ENCODE measurements around the gene OPN1SW.

Gene OPN1SW

DNA sequence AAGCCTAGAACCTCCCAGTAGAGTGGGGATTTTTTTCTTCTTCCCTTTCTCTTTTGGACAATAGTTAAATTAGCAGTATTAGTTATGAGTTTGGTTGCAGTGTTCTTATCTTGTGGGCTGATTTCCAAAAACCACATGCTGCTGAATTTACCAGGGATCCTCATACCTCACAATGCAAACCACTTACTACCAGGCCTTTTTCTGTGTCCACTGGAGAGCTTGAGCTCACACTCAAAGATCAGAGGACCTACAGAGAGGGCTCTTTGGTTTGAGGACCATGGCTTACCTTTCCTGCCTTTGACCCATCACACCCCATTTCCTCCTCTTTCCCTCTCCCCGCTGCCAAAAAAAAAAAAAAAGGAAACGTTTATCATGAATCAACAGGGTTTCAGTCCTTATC is 5.4 kb downstream of the OPN1SW start:
- no peak overlapping the region for H3K4me2 ChIP-seq (ENCODE audit: low read length)
- no peaks in the 10 kb centered on the region for H3K4me1 ChIP-seq
- H3K36me3 ChIP-seq (ENCODE audit: control insufficient read depth, insufficient read depth, low read length), result no peaks in the 10 kb centered on the region
- no peaks in the 10 kb centered on the region for H3K9me3 ChIP-seq (ENCODE audit: control insufficient read depth, low read length)
- H3K4me3 ChIP-seq (ENCODE audit: low read depth, low read length), result no peak overlapping the region
- no peaks in the 10 kb centered on the region for H3K79me2 ChIP-seq
- no peak overlapping the region for H3K9ac ChIP-seq
- TF ChIP-seq, protein P1, sequence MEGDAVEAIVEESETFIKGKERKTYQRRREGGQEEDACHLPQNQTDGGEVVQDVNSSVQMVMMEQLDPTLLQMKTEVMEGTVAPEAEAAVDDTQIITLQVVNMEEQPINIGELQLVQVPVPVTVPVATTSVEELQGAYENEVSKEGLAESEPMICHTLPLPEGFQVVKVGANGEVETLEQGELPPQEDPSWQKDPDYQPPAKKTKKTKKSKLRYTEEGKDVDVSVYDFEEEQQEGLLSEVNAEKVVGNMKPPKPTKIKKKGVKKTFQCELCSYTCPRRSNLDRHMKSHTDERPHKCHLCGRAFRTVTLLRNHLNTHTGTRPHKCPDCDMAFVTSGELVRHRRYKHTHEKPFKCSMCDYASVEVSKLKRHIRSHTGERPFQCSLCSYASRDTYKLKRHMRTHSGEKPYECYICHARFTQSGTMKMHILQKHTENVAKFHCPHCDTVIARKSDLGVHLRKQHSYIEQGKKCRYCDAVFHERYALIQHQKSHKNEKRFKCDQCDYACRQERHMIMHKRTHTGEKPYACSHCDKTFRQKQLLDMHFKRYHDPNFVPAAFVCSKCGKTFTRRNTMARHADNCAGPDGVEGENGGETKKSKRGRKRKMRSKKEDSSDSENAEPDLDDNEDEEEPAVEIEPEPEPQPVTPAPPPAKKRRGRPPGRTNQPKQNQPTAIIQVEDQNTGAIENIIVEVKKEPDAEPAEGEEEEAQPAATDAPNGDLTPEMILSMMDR (IDR thresholded peaks at IDR 0.05), result no peak
- no peaks in the 10 kb centered on the region for H3K27me3 ChIP-seq (ENCODE audit: control insufficient read depth, insufficient read depth, low read length)
- no peak overlapping the region for H3K27ac ChIP-seq
- H2AFZ ChIP-seq, result no peak overlapping the region

DNA sequence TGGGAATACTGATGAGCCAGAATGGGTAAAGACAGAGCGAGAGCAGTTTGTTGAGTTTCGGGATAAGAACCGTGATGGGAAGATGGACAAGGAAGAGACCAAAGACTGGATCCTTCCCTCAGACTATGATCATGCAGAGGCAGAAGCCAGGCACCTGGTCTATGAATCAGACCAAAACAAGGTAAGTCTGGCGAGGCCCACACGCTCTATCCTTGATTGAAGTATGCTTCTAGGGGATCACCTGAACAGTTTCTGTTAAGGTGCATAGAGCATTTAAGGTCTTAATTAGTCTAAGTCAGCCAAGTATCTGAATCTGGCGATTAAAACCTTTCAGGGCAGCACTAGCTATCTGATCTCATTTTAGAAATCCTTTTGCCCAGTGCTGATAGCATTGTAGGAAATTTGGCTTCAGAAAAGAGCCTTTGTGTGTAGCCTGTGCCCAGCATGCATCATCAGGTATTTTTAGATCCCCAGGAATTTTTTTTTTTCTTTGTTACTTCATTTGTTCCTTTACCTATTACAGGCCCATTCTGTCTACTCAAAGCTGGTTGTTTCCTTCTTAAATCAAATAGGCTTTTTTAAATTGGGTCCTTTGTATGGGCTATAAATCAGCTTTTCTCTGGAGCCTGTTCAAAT is 8.0 kb downstream of the OPN1SW start:
- H3K79me2 ChIP-seq, result no peaks in the 10 kb centered on the region
- no peaks in the 10 kb centered on the region for H3K9me3 ChIP-seq (ENCODE audit: control insufficient read depth, low read length)
- no peaks in the 10 kb centered on the region for H3K36me3 ChIP-seq (ENCODE audit: control insufficient read depth, insufficient read depth, low read length)
- no peak overlapping the region for H3K27ac ChIP-seq
- no peaks in the 10 kb centered on the region for H3K4me1 ChIP-seq
- no peak overlapping the region for H2AFZ ChIP-seq
- H3K4me2 ChIP-seq (ENCODE audit: low read length), result no peak overlapping the region
- TF ChIP-seq, protein P1 (IDR thresholded peaks at IDR 0.05), result no peak
- H3K9ac ChIP-seq, result no peak overlapping the region
- no peak overlapping the region for H3K4me3 ChIP-seq (ENCODE audit: low read depth, low read length)
- H3K27me3 ChIP-seq (ENCODE audit: control insufficient read depth, insufficient read depth, low read length), result no peaks in the 10 kb centered on the region

DNA sequence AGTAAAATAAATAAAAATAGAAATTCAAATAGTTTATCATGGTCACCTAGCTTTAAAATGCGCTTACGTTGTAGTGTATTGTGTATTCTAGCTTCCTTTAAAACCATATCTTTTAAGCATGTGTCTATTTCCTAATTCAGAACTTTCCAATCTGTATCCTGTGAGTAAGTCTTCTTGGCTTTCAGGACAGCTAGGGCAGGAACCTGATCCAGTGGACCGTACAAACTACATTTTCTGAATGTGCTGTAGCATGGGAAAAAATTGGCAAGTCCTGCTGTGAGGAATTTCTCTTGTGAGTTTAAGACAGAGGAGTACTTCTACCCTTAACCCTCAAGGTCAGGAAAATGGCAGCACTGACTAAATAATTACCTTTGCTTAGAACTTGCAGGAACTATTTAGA is 12.1 kb downstream of the OPN1SW start:
- H3K27ac ChIP-seq, result no peak overlapping the region
- no peaks in the 10 kb centered on the region for H3K4me1 ChIP-seq
- H3K36me3 ChIP-seq (ENCODE audit: control insufficient read depth, insufficient read depth, low read length), result no peaks in the 10 kb centered on the region
- H3K9ac ChIP-seq, result no peak overlapping the region
- H3K79me2 ChIP-seq, result no peaks in the 10 kb centered on the region
- H3K27me3 ChIP-seq (ENCODE audit: control insufficient read depth, insufficient read depth, low read length), result no peaks in the 10 kb centered on the region
- H2AFZ ChIP-seq, result no peak overlapping the region
- no peak overlapping the region for H3K4me3 ChIP-seq (ENCODE audit: low read depth, low read length)
- no peak overlapping the region for H3K4me2 ChIP-seq (ENCODE audit: low read length)
- TF ChIP-seq, protein P1 (IDR thresholded peaks at IDR 0.05), result no peak
- H3K9me3 ChIP-seq (ENCODE audit: control insufficient read depth, low read length), result no peaks in the 10 kb centered on the region

DNA sequence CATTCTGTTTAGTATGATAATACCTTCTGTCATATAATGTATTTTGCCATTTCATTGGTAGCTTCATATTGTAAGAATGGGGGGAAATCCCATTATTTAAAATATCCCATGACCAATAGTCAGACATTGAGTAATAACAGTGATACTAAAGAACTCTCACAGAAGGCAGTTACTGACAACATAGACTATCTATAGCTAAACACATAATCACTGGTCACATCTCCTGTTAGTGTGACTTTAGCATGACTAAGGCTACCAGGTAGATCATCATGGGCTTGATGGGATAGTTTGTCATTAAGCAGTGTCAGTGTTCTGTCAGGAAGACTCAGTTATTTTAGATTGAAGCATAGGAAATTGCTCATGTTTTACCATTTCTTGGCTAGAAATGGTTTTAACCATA is 16.4 kb downstream of the OPN1SW start:
- Histone ChIP-seq H3K79me2 (peaks cover 4% of the 10 kb centered on the region), H3K4me2 (ENCODE audit: low read length) (no peak overlapping the region), H2AFZ (no peak overlapping the region), H3K27ac (no peak overlapping the region), H3K4me3 (ENCODE audit: low read depth, low read length) (no peak overlapping the region), H3K9me3 (ENCODE audit: control insufficient read depth, low read length) (no peaks in the 10 kb centered on the region), H3K4me1 (no peaks in the 10 kb centered on the region), H3K36me3 (ENCODE audit: control insufficient read depth, insufficient read depth, low read length) (no peaks in the 10 kb centered on the region), H3K9ac (no peak overlapping the region), H3K27me3 (ENCODE audit: control insufficient read depth, insufficient read depth, low read length) (no peaks in the 10 kb centered on the region)
- TF ChIP-seq, protein P1 (IDR thresholded peaks at IDR 0.05), result no peak

DNA sequence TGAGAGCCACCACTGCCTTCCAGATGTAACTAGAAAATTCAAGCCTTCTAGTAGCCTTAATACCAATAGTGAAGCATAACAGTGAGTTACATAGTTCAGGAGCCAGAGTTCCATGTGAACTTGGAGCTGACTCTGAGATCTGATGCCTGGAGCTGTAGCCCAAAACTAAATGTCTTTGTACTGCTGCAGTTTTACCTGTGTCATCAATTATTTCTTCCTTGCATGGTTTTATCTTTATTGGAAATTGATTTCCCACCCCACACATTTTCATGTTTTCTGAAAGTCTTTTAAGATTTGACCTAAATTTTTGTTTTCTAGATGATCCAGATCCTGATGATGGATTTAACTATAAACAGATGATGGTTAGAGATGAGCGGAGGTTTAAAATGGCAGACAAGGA is 17.0 kb downstream of the OPN1SW start:
- H3K36me3 ChIP-seq (ENCODE audit: control insufficient read depth, insufficient read depth, low read length), result no peaks in the 10 kb centered on the region
- no peak overlapping the region for H3K4me2 ChIP-seq (ENCODE audit: low read length)
- no peak overlapping the region for H3K4me3 ChIP-seq (ENCODE audit: low read depth, low read length)
- H3K79me2 ChIP-seq, result peaks cover 4% of the 10 kb centered on the region
- TF ChIP-seq, protein P1 (IDR thresholded peaks at IDR 0.05), result no peak
- no peak overlapping the region for H2AFZ ChIP-seq
- no peak overlapping the region for H3K9ac ChIP-seq
- H3K27ac ChIP-seq, result no peak overlapping the region
- H3K9me3 ChIP-seq (ENCODE audit: control insufficient read depth, low read length), result no peaks in the 10 kb centered on the region
- H3K4me1 ChIP-seq, result no peaks in the 10 kb centered on the region
- no peaks in the 10 kb centered on the region for H3K27me3 ChIP-seq (ENCODE audit: control insufficient read depth, insufficient read depth, low read length)
